Activated gamma-delta T cell treated with anti-CD3 and anti-CD28 coated beads, Interleukin-2, amount 50 U/mL, for 16 hours (primary cell): Measurements from ENCODE around the gene TSHZ3.

Source experiments
- DNase-seq: peaks from one replicate; pipeline ENCODE4 v3.0.0-alpha.2; 2020; ENCODE audit warnings: low read depth

The TSHZ3 gene

GRCh38 chr19:31231237-31231636 lies 118.0 kb downstream of the TSHZ3 start:
- DNase-seq, result no peak

- no peak for DNase-seq
Observed at GRCh38 chr19:31226151-31226935, 122.9 kb downstream of the TSHZ3 start.
